GM12801 (cell line): ENCODE results near the gene ADGRL3.

ENCODE experiments used
- CTCF ChIP-seq: IDR thresholded peaks from one replicate; pipeline ENCODE4 v1.5.1; 2011; ENCODE audit warnings: control low read depth; ENCODE audit not compliant: insufficient read length; ENCODE audit errors: extremely low read depth

The ADGRL3 gene

GRCh38 chr4:61200916-61201526, 895 bp downstream of the ADGRL3 start:
- TF ChIP-seq CTCF = no peak

- TF ChIP-seq CTCF = no peak
These were observed 1.4 kb downstream of the ADGRL3 start for GRCh38 chr4:61201561-61201960.

GRCh38 chr4:61201961-61202637, 2.0 kb downstream of the ADGRL3 start:
- TF ChIP-seq CTCF = no peak

GRCh38 chr4:61202638-61203435, 2.7 kb downstream of the ADGRL3 start:
- no peak for TF ChIP-seq CTCF

GRCh38 chr4:61203436-61203790, 3.3 kb downstream of the ADGRL3 start:
- TF ChIP-seq CTCF = no peak

GRCh38 chr4:61204353-61205060, 4.4 kb downstream of the ADGRL3 start:
- no peak for TF ChIP-seq CTCF

GRCh38 chr4:61205066-61205465, 4.9 kb downstream of the ADGRL3 start:
- no peak for TF ChIP-seq CTCF
